ENCODE measurements around the gene CDK14.

DNA sequence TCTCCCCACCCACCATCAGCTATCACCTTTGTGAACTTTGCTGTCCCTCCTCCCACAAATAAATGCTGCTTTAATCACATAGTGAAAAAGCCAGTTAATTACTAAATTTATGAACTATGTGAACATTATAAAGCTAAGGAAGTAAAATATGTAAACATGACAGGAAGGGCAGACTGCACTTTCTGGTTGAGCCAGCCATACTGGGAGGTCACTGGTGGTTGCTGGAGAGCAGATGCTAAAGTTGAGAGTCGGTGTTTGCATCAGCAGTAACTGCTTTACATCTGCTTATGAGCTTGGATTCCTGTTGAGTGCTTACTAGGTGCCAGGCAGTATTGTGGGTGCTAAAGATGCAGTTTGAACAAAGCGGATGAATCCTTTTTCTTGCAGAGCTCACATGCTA, 458.3 kb downstream of the CDK14 start:
- TF ChIP-seq, protein P1, sequence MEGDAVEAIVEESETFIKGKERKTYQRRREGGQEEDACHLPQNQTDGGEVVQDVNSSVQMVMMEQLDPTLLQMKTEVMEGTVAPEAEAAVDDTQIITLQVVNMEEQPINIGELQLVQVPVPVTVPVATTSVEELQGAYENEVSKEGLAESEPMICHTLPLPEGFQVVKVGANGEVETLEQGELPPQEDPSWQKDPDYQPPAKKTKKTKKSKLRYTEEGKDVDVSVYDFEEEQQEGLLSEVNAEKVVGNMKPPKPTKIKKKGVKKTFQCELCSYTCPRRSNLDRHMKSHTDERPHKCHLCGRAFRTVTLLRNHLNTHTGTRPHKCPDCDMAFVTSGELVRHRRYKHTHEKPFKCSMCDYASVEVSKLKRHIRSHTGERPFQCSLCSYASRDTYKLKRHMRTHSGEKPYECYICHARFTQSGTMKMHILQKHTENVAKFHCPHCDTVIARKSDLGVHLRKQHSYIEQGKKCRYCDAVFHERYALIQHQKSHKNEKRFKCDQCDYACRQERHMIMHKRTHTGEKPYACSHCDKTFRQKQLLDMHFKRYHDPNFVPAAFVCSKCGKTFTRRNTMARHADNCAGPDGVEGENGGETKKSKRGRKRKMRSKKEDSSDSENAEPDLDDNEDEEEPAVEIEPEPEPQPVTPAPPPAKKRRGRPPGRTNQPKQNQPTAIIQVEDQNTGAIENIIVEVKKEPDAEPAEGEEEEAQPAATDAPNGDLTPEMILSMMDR (IDR thresholded peaks at IDR 0.05; ENCODE audit: low read depth, low read length), result no peak
- no peak for TF ChIP-seq EZH2phosphoT487 (IDR thresholded peaks at IDR 0.05; ENCODE audit: low read depth)

Measured in OCI-LY3 (cell line).